MV-4-11 (cell line): ENCODE data around the gene DOP1B.

ENCODE experiments used
- DNase-seq: peaks from one replicate; lab custom pipeline; 2025; lab: John Stamatoyannopoulos, UW

Gene DOP1B

DNA sequence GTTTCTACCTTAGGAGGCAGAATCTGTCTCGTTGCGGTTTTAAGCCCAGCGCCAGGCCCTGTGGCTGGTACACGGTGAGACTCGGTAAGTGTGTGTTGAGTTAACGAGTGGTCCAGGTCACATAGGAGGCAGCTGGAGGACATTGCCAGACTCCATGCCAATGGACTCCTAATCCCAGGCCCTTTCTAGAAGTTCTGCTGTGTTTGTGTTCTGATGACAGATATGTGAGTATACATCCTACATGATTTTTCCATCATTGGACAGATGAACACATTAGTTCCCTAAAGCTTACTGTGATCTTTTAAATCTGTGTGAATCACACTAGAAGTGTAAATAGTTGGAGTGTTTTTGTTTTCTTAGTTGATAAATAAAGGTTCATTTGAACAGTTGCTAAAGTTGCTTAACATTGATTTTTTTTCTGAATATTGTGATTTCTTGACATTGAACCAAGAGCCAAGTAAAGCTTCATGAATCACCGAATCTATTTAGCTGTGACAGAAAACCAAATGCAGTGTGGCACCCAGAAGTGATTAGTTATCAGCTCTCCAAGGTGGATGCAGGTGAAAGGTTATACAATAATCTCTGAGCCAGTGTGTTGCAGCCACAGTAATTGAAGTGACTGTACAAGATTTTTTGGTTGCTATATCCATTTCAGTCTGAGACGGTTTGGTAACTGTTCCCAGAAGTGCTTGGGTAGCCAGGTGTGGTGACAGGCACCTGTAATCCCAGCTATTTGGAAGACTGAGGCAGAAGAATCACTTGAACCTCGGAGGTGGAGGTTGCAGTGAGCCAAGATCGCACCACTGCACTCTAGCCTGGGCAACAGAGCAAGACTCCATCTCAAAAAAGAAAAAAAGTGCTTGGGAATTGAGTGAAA is 46.3 kb downstream of the DOP1B start:
- DNase-seq: no peak

- DNase-seq: no peak
Measured at GRCh38 chr21:36203603-36203889, 46.9 kb downstream of the DOP1B start.

GRCh38 chr21:36204980-36205379 is 48.4 kb downstream of the DOP1B start:
- DNase-seq: no peak

- no peak for DNase-seq
Measured at GRCh38 chr21:36205962-36206361, 49.3 kb downstream of the DOP1B start.
